Trophoblast cell (in vitro differentiated cells and primary cell): Measurements from ENCODE around the gene ACOT7.

Experiments
- DNase-seq, 2 donors: peaks; one replicate each; pipeline ENCODE4 v3.0.0-alpha.2; 2016
- H2AFZ ChIP-seq: 2 replicates; pipeline ENCODE4 v1.6.1; 2013; ENCODE audit warnings: low read length, moderate library complexity, mild to moderate bottlenecking; ENCODE audit not compliant: insufficient read depth, poor library complexity
- H2AK5ac ChIP-seq: 2 replicates; pipeline ENCODE4 v1.6.1; 2013; ENCODE audit warnings: mild to moderate bottlenecking, low read length
- H2BK120ac ChIP-seq: 2 replicates; pipeline ENCODE4 v1.6.1; 2013; ENCODE audit warnings: low read length, mild to moderate bottlenecking, moderate library complexity; ENCODE audit not compliant: insufficient read depth, poor library complexity
- H2BK12ac ChIP-seq: 2 replicates; pipeline ENCODE4 v1.6.1; 2013; ENCODE audit warnings: mild to moderate bottlenecking, low read length, moderate library complexity
- H2BK5ac ChIP-seq: 2 replicates; pipeline ENCODE4 v1.6.1; 2013; ENCODE audit warnings: low read length, low read depth, moderate library complexity, mild to moderate bottlenecking; ENCODE audit not compliant: poor library complexity
- H3K14ac ChIP-seq: 2 replicates; pipeline ENCODE4 v1.6.1; 2013; ENCODE audit warnings: mild to moderate bottlenecking, low read length
- H3K18ac ChIP-seq: 2 replicates; pipeline ENCODE4 v1.6.1; 2013; ENCODE audit warnings: mild to moderate bottlenecking, low read length
- H3K23ac ChIP-seq: 2 replicates; pipeline ENCODE4 v1.6.1; 2013; ENCODE audit warnings: low read length
- H3K27ac ChIP-seq: 2 replicates; pipeline ENCODE4 v1.5.1; 2013; ENCODE audit warnings: low read depth, mild to moderate bottlenecking, inconsistent platforms, low read length, moderate library complexity
- H3K27me3 ChIP-seq: 2 replicates; pipeline ENCODE4 v1.6.1; 2013; ENCODE audit warnings: inconsistent platforms, mild to moderate bottlenecking, low read length, moderate library complexity; ENCODE audit not compliant: insufficient read depth
- H3K36me3 ChIP-seq, 2 experiments: 1 replicate in 1 of 2; 2 replicates in 1 of 2; pipeline ENCODE4 v1.6.1; 2013; ENCODE audit warnings: low read length in 2 of 2, mild to moderate bottlenecking in 2 of 2, moderate library complexity in 1 of 2; ENCODE audit not compliant: insufficient read depth in 2 of 2, control insufficient read depth in 1 of 2
- H3K4ac ChIP-seq: 2 replicates; pipeline ENCODE4 v1.6.1; 2013; ENCODE audit warnings: low read depth, mild to moderate bottlenecking, low read length, moderate library complexity
- H3K4me1 ChIP-seq, 2 experiments: 1 replicate in 1 of 2; 2 replicates in 1 of 2; pipeline ENCODE4 v1.6.1; 2013; ENCODE audit warnings: low read length in 2 of 2, mild to moderate bottlenecking in 2 of 2, moderate library complexity in 1 of 2; ENCODE audit not compliant: insufficient read depth in 2 of 2, control insufficient read depth in 1 of 2
- H3K4me2 ChIP-seq: 2 replicates; pipeline ENCODE4 v1.6.1; 2013; ENCODE audit warnings: inconsistent platforms, mild to moderate bottlenecking, low read length, moderate library complexity
- H3K4me3 ChIP-seq: 2 replicates; pipeline ENCODE4 v1.5.1; 2013; ENCODE audit warnings: mild to moderate bottlenecking, low read depth, low read length, inconsistent platforms
- H3K79me1 ChIP-seq: one replicate; pipeline ENCODE4 v1.6.1; 2013; ENCODE audit warnings: low read length
- H3K79me2 ChIP-seq: 2 replicates; pipeline ENCODE4 v1.6.1; 2013; ENCODE audit warnings: low read length, mild to moderate bottlenecking; ENCODE audit not compliant: control insufficient read depth, insufficient read depth, poor library complexity
- H3K9ac ChIP-seq: 2 replicates; pipeline ENCODE4 v1.6.1; 2013; ENCODE audit warnings: mild to moderate bottlenecking, low read length
- H3K9me3 ChIP-seq: 2 replicates; pipeline ENCODE4 v1.6.1; 2013; ENCODE audit warnings: low read depth, mild to moderate bottlenecking, control low read depth, inconsistent platforms, low read length; ENCODE audit not compliant: insufficient read depth
- H4K12ac ChIP-seq: 2 replicates; pipeline ENCODE4 v1.6.1; 2013; ENCODE audit warnings: low read depth, mild to moderate bottlenecking, low read length, moderate library complexity
- H4K8ac ChIP-seq: 2 replicates; pipeline ENCODE4 v1.6.1; 2013; ENCODE audit warnings: low read depth, mild to moderate bottlenecking, low read length, moderate library complexity
- H4K91ac ChIP-seq: one replicate; pipeline ENCODE4 v1.6.1; 2013; ENCODE audit warnings: low read depth, mild to moderate bottlenecking, low read length, moderate library complexity
- WGBS: extraction: QIAGEN DNeasy Blood & Tissue Kit; methylation state at CpG from one replicate; pipeline ENCODE4 v1.1.7; 2013; ENCODE audit warnings: missing lambda C conversion rate; ENCODE audit not compliant: insufficient read length, insufficient coverage; ENCODE audit errors: extremely low coverage; 5-methylcytosine and 5-hydroxymethylcytosine counted together

ACOT7 gene

GRCh38 chr1:6260961-6261614, 132.5 kb downstream of the ACOT7 start, which contains the start of gene GPR153:
GPR153 (minus strand) TSS chr1:6261098; CDS start chr1:6254905, 6,193 bp downstream.
- no peak within 1 kb of the TSS for H3K9ac ChIP-seq
- peak within 1 kb of the TSS; percentile 26 for H2AFZ ChIP-seq
- no peaks in the 10 kb centered on the region for H3K36me3 ChIP-seq
- no peak within 1 kb of the TSS for H3K14ac ChIP-seq
- no peaks in the 10 kb centered on the region for H3K79me2 ChIP-seq
- H3K23ac ChIP-seq = no peak within 1 kb of the TSS
- H3K4me2 ChIP-seq = peak within 1 kb of the TSS; percentile 68
- H2BK5ac ChIP-seq = no peak within 1 kb of the TSS
- no peaks in the 10 kb centered on the region for H3K79me1 ChIP-seq
- peak within 1 kb of the TSS; percentile 66 for H3K4me3 ChIP-seq
- peaks cover 2 to 9% of the 10 kb centered on the region in 2 experiments for H3K4me1 ChIP-seq
- no peak within 1 kb of the TSS for H4K12ac ChIP-seq
- peak in 1 of 2 donors; percentile 44 for DNase-seq
- H4K8ac ChIP-seq = no peak within 1 kb of the TSS
- WGBS = no CpG with 5 or more reads among the region's 78 CpGs
- peaks cover 4% of the 10 kb centered on the region for H3K27me3 ChIP-seq
- no peak within 1 kb of the TSS for H2AK5ac ChIP-seq
- no peaks in the 10 kb centered on the region for H3K9me3 ChIP-seq
- H4K91ac ChIP-seq = no peak within 1 kb of the TSS
- H3K27ac ChIP-seq = no peak within 1 kb of the TSS
- H2BK12ac ChIP-seq = no peak within 1 kb of the TSS
- no peak within 1 kb of the TSS for H3K4ac ChIP-seq
- no peak within 1 kb of the TSS for H2BK120ac ChIP-seq
- no peak within 1 kb of the TSS for H3K18ac ChIP-seq

GRCh38 chr1:6260433-6260934, 133.1 kb downstream of the ACOT7 start:
- peak overlapping the region; percentile 59 for H3K4me3 ChIP-seq
- no peak overlapping the region for H2BK120ac ChIP-seq
- H3K27me3 ChIP-seq = peaks cover 4% of the 10 kb centered on the region
- H3K4ac ChIP-seq = no peak overlapping the region
- H3K9ac ChIP-seq = no peak overlapping the region
- no peak for DNase-seq
- H2AFZ ChIP-seq = no peak overlapping the region
- H3K4me1 ChIP-seq = peaks cover 2 to 9% of the 10 kb centered on the region in 2 experiments
- no peak overlapping the region for H4K12ac ChIP-seq
- H2BK5ac ChIP-seq = no peak overlapping the region
- no peaks in the 10 kb centered on the region for H3K36me3 ChIP-seq
- H3K4me2 ChIP-seq = peak overlapping the region; percentile 68
- no peak overlapping the region for H3K23ac ChIP-seq
- H3K27ac ChIP-seq = no peak overlapping the region
- H4K8ac ChIP-seq = no peak overlapping the region
- no peak overlapping the region for H3K18ac ChIP-seq
- H2AK5ac ChIP-seq = no peak overlapping the region
- H2BK12ac ChIP-seq = no peak overlapping the region
- no peaks in the 10 kb centered on the region for H3K79me2 ChIP-seq
- no peak overlapping the region for H4K91ac ChIP-seq
- H3K14ac ChIP-seq = no peak overlapping the region
- H3K9me3 ChIP-seq = no peaks in the 10 kb centered on the region
- no peaks in the 10 kb centered on the region for H3K79me1 ChIP-seq
- whole genome bisulfite sequencing = no CpG with 5 or more reads among the region's 61 CpGs

DNA sequence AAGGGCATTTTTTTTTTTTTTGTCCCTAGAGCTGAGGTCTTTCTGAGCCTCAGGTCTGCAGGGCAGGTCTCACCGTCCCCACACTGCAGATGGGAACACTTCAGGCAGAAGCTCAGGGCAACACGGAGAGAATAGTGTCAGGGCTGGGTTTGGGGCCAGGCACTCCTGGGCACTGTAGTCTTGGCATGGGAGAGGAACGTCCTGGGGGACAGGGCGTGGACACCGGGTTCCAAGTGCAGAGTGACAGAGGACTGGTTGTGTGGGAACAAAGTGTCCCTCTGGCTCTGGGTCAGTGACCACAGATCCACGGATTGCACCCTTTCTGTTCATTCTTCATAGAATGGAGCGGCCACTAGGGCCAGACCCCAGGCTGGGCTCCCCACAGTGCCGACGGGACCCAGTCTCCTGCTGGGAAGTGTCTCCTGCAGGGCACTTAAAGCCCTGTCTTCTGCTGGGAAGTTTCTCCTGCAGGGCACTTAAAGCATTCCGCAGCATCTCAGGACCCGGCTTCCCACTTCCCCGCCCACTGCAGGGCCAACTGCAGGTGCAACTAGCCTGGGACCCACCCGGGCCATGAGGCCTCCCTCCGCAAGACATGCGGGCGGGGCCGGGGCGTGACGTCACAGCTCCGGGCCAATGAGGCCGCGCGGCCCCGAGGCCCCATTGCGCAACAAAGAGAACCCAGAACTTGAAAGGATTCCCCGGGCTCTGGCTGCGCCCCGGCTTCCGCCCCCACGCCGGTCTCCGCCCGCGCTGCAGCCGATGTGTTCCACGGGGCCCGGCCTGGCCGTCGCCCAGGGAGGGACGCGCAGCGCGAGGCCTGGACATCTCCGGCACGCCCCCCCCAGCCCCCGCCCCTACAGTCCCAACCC, 133.8 kb downstream of the ACOT7 start:
- peak; percentile 74 to 82 for DNase-seq
- H3K79me2 ChIP-seq = no peaks in the 10 kb centered on the region
- WGBS = no CpG with 5 or more reads among the region's 46 CpGs

DNA sequence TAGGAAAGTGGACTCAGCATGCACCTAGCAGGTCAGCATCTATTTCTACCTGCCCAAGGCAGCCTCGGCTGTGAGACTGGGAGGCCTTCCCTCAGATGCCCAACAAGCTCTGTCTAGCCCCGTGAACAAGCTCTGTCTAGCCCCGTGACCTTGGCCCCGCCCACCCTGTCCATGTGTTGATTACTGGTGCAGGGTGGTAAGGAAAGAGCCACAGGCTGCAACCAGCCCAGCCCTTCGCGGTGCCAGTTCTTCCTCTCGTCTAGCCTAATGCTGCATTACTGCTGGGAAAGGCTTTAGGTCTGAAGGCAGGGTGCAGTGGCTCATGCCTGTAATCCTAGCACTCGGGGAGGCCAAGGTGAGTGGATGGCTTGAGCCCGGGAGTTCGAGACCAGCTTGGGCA, 134.9 kb downstream of the ACOT7 start:
- Histone ChIP-seq H3K4ac (no peak overlapping the region), H4K12ac (no peak overlapping the region), H3K23ac (no peak overlapping the region), H3K9ac (no peak overlapping the region), H3K4me3 (no peak overlapping the region), H3K36me3 (no peaks in the 10 kb centered on the region), H3K79me2 (no peaks in the 10 kb centered on the region), H2AK5ac (no peak overlapping the region), H3K14ac (no peak overlapping the region), H3K9me3 (peaks cover 2% of the 10 kb centered on the region), H3K27me3 (peaks cover 4% of the 10 kb centered on the region), H3K4me1 (peaks cover 2 to 9% of the 10 kb centered on the region in 2 experiments), H4K91ac (no peak overlapping the region), H2BK12ac (no peak overlapping the region), H4K8ac (no peak overlapping the region), H2BK120ac (no peak overlapping the region), H2BK5ac (no peak overlapping the region), H3K18ac (no peak overlapping the region), H3K79me1 (no peaks in the 10 kb centered on the region), H2AFZ (no peak overlapping the region), H3K4me2 (no peak overlapping the region), H3K27ac (no peak overlapping the region)
- no CpG with 5 or more reads among the region's 10 CpGs for WGBS
- DNase-seq = peak; percentile 20 to 29

More for the DNA sequence above, 133.8 kb downstream of the ACOT7 start:
- Histone ChIP-seq H3K4ac (no peak overlapping the region), H3K23ac (no peak overlapping the region), H3K36me3 (no peaks in the 10 kb centered on the region), H3K27me3 (peaks cover 4% of the 10 kb centered on the region), H3K4me1 (peaks cover 2 to 9% of the 10 kb centered on the region in 2 experiments), H2BK5ac (no peak overlapping the region), H2AFZ (no peak overlapping the region), H3K9me3 (no peaks in the 10 kb centered on the region), H4K8ac (no peak overlapping the region), H2AK5ac (no peak overlapping the region), H3K14ac (no peak overlapping the region), H3K4me2 (peak overlapping the region; percentile 59), H3K4me3 (peak overlapping the region; percentile 42), H4K91ac (no peak overlapping the region), H3K18ac (no peak overlapping the region), H2BK120ac (no peak overlapping the region), H3K27ac (no peak overlapping the region), H3K9ac (no peak overlapping the region), H4K12ac (no peak overlapping the region), H3K79me1 (no peaks in the 10 kb centered on the region), H2BK12ac (no peak overlapping the region)
